T-helper 17 cell (primary cell): Measurements from ENCODE around the gene CHRNB4. TPM values are rescaled to one million over a fixed set of nuclear protein-coding genes. Genes with fewer than 3 reads are reported as not detected.

Source experiments
- ATAC-seq: fragments of 150-1000 bp; cut with Tn5 transposase; 2 replicates; pipeline ENCODE4 v1.10.0; 2021; ENCODE audit warnings: mild to moderate bottlenecking, moderate library complexity
- DNase-seq, 3 donors: peaks; one replicate each; pipeline versions ENCODE4 v3.0.0 to v3.0.0-alpha.2; 2020 to 2021
- H3K9me3 ChIP-seq: one replicate; pipeline ENCODE4 v1.7.0; 2013; ENCODE audit warnings: low read length, mild to moderate bottlenecking; ENCODE audit not compliant: control insufficient read depth, poor library complexity, severe bottlenecking
- H3K27ac Mint-ChIP-seq: one replicate; pipeline ENCODE4 v1.8.0; 2022; ENCODE audit warnings: mild to moderate bottlenecking, moderate library complexity, mixed read lengths
- H3K27me3 Mint-ChIP-seq: one replicate; pipeline ENCODE4 v1.8.0; 2022; ENCODE audit warnings: mixed read lengths
- H3K36me3 Mint-ChIP-seq: one replicate; pipeline ENCODE4 v1.8.0; 2022; ENCODE audit warnings: low read depth, mixed read lengths
- H3K4me1 Mint-ChIP-seq: one replicate; pipeline ENCODE4 v1.8.0; 2022; ENCODE audit warnings: mild to moderate bottlenecking, mixed read lengths
- H3K4me3 Mint-ChIP-seq: one replicate; pipeline ENCODE4 v1.8.0; 2022; ENCODE audit warnings: mild to moderate bottlenecking, moderate library complexity, mixed read lengths
- total RNA-seq, 4 donors: library from RNA in 2 of 4; stranded (reverse) in 2 of 4; gene quantifications; one replicate each; pipeline ENCODE4 v1.2.3 and lab custom pipeline; 2022 to 2026

Gene CHRNB4
- total RNA-seq, 2 donors from 2014 or later, result not detected

DNA sequence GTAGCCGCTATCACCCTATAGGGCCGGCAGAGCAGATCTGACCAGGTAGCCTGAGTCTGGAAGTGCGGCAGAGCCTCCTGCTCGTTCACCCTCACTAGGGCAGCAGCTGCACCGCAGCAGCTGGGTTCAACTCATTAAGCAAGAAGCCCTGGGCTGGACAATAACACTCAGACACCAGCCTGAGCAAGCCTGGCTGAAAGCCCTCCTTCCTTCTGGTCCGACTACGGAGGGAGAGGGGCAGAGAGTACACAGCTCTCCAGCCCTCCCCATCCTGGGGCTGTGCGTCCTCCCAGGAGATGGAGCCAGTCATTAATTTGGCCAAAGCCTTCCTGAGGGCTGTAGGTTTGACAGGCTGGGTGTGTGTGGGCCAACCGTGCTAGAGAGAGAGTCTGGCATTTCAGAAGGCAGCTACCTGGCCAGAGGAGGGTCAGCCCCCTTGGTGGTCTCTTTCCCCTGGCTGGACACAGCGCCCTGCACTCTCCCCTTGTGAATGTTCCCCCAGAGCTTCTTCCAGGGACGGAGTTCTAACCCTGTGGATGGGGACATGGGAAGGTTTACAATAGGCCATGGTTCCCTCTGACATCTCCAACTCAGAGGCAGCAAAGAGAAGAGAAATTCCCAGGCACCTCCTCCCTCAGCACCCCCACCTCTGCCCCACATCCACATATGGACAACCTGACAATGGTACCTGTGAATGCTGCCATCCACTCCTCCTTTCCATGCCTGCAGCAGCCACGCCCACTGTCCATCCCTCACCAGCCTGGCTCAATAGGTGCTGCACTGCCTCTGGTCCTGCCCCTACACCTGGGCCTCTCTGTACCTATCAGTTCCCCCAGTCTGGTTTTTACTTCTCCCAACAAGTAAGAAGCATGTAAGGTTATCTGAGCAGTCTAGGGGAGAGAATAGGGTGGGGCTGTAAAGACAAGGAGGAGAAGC is 6.5 kb downstream of the CHRNB4 start:
- no peak for ATAC-seq
- Mint-ChIP-seq H3K4me1 (peaks cover 3% of the 10 kb centered on the region), H3K36me3 (peaks cover 4% of the 10 kb centered on the region)

DNA sequence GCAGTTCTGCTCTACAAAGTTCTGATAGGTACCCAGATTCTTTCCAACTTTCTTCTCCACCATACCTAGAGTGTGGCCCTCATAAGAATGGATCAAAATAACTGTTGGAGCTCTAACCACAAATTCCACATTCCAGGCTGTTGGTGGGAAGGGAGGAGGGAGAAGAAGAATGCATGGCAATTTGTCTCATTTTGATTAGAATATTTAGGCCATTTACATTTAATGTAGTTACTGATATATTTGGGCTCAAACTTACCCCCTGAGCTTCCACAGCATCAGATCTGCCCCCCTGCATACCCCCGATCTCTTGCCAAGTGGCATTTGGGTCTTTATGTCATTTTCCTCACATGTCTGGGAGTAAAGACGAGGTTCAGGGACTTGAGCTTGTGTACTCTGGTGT is 7.7 kb downstream of the CHRNB4 start:
- no peak for ATAC-seq
- Mint-ChIP-seq H3K27ac (no peak overlapping the region), H3K4me3 (no peak overlapping the region), H3K27me3 (peaks cover 45% of the 10 kb centered on the region), H3K4me1 (peaks cover 3% of the 10 kb centered on the region), H3K36me3 (peaks cover 4% of the 10 kb centered on the region)
- DNase-seq, result no peak
- H3K9me3 ChIP-seq, result no peaks in the 10 kb centered on the region

More for the DNA sequence above, 6.5 kb downstream of the CHRNB4 start:
- peaks cover 41% of the 10 kb centered on the region for H3K27me3 Mint-ChIP-seq
- H3K4me3 Mint-ChIP-seq, result no peak overlapping the region
- H3K9me3 ChIP-seq, result no peaks in the 10 kb centered on the region
- no peak overlapping the region for H3K27ac Mint-ChIP-seq
- DNase-seq, result no peak

DNA sequence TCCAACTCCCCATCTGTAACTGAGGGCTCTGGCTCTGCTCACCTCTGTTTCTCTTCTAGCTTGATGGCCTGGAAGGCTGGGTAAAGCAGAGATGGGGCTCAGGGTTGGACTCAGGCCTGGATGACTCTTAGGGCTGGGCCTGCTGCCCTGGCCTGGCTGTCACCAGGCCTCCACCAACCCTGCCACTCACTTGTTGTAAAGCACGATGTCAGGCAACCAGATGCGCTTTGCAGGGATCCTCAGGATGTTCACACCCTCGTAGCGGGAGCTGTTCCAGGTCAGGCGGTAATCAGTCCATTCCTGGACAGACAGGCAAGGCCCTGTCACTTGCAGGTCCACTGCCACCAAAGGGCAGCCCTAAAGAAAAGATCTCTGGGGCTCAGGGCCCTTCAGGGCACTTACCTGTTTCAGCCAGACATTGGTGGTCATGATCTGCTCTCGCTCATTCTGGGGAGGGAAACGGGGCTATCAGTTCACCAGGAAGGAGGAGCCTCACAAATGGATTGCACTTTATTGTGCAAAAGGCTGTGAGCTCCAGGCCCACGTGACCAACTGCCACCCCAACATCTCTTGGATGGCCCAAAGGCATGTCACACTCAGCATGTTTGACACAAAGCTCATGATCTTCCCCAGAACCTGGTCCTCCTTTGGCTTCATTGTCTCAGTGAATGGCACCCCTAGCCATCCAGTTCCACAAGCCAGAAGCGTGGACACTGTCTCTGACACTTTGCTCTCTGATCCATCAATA is 9.9 kb downstream of the CHRNB4 start:
- DNase-seq (no peak), ATAC-seq (no peak)
- Mint-ChIP-seq H3K4me3 (no peak overlapping the region), H3K27me3 (peaks cover 49% of the 10 kb centered on the region), H3K4me1 (no peaks in the 10 kb centered on the region), H3K27ac (no peak overlapping the region), H3K36me3 (no peaks in the 10 kb centered on the region)
- no peaks in the 10 kb centered on the region for H3K9me3 ChIP-seq

DNA sequence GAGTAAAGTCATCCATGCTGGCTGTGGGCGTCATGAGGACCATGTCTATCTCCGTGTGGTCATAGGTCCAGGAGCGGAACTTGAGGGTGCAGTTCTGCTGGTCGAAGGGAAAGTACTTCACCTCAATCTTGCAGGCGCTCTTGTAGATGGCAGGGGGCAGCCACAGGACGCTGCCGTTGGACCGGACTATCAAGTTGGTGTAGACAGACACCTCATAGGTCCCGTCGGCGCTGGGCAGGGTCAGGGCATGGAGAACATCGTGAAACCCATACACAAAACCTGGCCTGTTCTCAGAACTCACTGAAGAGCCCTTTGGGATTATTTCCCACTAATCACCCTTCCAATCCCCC is 11.3 kb downstream of the CHRNB4 start:
- Mint-ChIP-seq H3K36me3 (no peaks in the 10 kb centered on the region), H3K27me3 (peaks cover 55% of the 10 kb centered on the region), H3K27ac (no peak overlapping the region), H3K4me3 (no peak overlapping the region), H3K4me1 (no peaks in the 10 kb centered on the region)
- ATAC-seq, result no peak
- no peak for DNase-seq
- H3K9me3 ChIP-seq, result no peaks in the 10 kb centered on the region

DNA sequence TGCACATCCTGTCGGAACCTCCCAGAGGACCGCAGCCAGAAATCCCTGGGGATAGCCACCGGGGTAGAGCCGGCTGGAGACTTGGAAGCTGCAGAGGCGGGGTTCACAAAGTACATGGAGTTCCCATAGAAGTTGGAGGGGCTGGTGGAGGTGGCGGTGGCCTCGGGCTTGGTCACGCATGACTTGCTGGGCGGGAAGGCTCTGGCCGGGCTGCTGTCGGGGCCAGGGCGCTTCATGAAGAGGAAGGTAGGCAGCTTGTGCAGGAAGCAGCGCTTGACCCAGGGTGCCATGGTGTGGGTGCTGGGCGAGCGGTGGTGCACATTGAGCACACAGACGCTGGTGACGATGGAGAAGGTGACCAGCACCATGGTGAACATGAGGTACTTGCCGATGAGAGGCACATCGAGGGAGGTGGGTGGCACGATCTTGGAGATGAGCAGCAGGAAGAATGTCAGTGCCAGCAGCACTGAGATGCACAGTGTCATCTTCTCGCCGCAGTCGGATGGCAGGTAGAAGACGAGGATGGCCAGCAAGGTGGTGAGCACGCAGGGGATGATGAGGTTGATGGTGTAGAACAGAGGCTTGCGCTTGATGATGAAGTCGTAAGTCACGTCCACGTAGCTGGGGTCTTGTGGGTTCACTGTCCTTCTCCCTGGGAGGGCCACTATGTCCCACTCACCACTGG is 11.8 kb downstream of the CHRNB4 start:
- no peak for DNase-seq

DNA sequence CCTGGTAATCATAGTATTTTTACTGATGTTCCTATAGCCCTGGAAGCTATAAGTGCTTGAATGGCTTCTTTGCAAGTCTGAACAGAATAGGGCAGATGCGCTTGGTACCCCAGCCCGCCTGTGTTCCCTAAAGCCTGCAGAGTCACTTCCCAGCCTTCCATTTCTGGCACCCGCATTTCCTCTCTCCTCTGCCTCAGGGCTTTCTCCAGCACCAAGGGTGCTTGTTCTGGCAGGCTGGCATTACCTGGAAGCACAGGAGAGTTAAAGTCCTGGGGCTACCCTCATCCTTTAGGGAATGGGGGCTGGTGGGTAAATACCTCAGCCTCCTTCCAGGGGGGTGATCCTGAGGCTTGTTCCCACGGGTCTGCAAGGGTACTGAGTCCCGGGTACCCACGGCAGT is 12.8 kb downstream of the CHRNB4 start:
- no peaks in the 10 kb centered on the region for H3K4me1 Mint-ChIP-seq
- peaks cover 3% of the 10 kb centered on the region for H3K36me3 Mint-ChIP-seq
- H3K27ac Mint-ChIP-seq, result no peak overlapping the region
- ATAC-seq, result no peak
- no peaks in the 10 kb centered on the region for H3K9me3 ChIP-seq
- no peak for DNase-seq
- peaks cover 69% of the 10 kb centered on the region for H3K27me3 Mint-ChIP-seq
- no peak overlapping the region for H3K4me3 Mint-ChIP-seq

More for the DNA sequence above, 11.8 kb downstream of the CHRNB4 start:
- no peak overlapping the region for H3K27ac Mint-ChIP-seq
- peaks cover 60% of the 10 kb centered on the region for H3K27me3 Mint-ChIP-seq
- no peaks in the 10 kb centered on the region for H3K4me1 Mint-ChIP-seq
- H3K4me3 Mint-ChIP-seq, result no peak overlapping the region
- no peaks in the 10 kb centered on the region for H3K9me3 ChIP-seq
- no peak for ATAC-seq
- H3K36me3 Mint-ChIP-seq, result peaks cover 2% of the 10 kb centered on the region

DNA sequence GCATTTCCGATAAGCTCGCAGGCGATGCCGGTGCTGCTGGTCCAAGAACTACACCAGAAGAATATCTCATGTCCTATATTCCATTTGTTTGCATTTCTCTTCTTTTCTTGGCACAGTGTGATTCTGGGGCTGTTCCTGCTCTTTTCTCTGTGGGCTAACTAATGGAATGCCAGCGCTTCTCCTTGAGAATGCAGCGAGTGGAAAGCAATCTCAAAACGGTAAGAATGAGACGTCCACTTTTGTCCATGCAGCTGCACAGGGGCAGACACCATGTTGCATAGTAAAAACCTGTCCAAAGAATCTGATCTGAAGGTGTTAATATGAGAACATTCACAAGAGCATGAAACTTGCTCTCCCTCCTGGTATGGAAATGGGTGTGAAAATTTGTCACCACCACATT is 13.7 kb downstream of the CHRNB4 start:
- no peaks in the 10 kb centered on the region for H3K9me3 ChIP-seq
- Mint-ChIP-seq H3K27ac (no peak overlapping the region), H3K27me3 (peaks cover 78% of the 10 kb centered on the region), H3K4me3 (no peak overlapping the region), H3K36me3 (peaks cover 3% of the 10 kb centered on the region), H3K4me1 (no peaks in the 10 kb centered on the region)
- ATAC-seq, result no peak
- no peak for DNase-seq

DNA sequence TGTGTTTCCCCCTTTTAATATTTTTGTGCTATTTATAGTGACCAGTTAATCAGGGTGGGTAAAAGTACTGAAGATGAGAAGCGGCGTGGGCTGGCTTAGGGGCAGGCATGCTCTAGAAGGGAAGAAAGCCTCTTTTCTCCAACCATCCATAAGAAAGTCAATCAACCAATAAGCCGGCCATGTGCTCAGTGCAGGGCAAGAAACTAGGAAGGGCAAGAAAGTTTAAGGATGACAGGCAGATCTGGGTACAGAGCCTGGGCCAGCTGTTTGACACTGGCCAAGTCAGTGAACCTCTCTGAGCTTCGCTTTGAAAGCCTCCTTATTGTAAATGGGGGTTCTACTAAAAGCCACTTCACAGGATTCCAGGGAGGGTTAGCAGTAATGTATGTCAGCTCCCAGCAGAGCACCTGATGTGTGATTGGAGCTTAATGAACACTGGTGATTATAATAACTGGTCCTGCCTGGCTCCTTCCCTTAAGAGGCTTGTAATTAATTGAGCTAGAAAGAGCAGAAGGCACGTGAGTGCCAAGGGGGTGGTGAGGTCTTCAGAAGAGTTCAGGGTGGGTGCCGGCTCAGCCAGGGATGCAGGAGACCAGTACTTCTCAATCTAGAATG is 14.5 kb downstream of the CHRNB4 start:
- peaks cover 3% of the 10 kb centered on the region for H3K4me1 Mint-ChIP-seq

DNA sequence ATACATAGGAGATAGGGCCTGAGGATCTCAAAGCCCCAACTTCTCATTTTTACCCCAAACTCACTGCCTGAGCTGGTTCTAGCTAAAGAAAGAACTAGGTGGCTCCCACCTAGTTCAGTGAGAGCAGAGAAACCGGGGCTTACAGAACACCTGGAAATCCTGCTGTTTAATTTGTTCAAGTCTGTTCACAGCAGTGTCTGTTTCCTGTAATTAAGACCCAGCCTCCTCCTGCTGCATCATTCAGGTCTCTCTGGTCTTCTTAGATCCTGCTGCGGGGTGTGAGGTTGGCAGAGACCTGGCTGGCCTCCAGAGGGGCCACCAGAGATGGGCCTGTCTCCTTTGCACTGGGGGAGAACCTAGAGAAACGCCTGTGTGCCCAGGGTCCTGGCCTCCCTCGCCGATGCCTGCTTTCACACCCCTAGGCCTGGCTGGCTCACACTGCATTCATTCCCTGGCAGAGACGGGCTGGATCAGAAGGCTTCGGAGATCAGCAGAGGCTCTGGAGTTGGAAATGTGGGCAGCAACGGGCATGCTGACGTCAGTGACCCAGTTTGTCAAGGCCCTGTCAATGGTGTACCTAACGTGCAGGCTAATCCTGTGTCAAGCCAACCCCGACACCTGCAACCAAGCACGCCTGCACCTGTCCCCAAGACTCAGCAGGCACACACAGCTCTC is 15.3 kb downstream of the CHRNB4 start:
- Mint-ChIP-seq H3K27ac (no peak overlapping the region), H3K27me3 (peaks cover 85% of the 10 kb centered on the region), H3K4me1 (peaks cover 3% of the 10 kb centered on the region), H3K4me3 (no peak overlapping the region), H3K36me3 (peaks cover 3% of the 10 kb centered on the region)
- DNase-seq (no peak), ATAC-seq (no peak)
- H3K9me3 ChIP-seq, result no peaks in the 10 kb centered on the region

More for the DNA sequence above, 14.5 kb downstream of the CHRNB4 start:
- Mint-ChIP-seq H3K27me3 (peaks cover 82% of the 10 kb centered on the region), H3K36me3 (peaks cover 3% of the 10 kb centered on the region), H3K27ac (no peak overlapping the region), H3K4me3 (no peak overlapping the region)
- ATAC-seq (no peak), DNase-seq (no peak)
- no peaks in the 10 kb centered on the region for H3K9me3 ChIP-seq

DNA sequence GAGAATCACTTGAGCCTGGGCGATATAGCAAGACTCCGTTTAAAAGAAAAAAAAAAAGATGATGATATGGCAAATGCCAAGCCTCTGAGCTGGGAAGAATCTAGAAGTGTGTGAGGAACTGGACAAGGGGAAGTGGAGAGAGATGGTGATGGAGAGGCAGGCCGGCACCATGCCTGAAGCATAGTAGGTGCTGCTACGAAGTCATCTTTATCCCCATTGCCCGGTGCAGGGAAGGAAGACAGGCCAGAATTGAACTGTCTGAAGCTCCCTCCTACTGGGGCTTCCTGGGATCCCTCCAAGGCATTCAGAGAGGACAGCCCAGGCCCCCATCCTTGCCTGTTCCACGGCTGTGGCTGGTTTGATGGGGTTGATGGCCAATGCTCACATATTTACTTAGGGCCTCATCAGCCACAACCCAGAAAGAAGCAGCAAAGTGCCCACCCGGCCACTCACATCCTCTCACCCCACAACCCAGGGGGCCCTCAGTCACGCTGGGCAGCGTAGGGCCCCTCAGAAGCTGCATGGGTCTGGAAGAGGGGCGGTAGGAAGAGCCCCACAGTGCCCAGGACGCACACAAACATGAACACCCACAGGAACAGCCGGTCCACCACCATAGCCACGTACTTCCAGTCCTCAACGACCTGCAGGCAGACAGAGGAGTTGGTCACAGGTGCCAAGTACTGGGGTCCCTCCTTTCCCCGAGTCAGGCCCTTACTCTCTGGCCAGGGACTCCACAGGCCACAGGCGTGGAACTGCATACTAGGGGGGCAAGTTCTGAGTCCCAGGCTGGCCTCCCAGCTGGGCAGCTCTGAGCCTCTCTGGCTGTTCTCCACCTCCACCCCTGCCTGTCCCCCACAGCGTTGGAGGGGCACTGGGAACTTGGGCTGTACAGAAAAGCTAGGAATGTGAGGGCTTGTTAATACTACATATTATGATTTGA is 16.1 kb downstream of the CHRNB4 start:
- no peaks in the 10 kb centered on the region for H3K9me3 ChIP-seq
- no peak for DNase-seq
- peaks cover 3% of the 10 kb centered on the region for H3K4me1 Mint-ChIP-seq
- H3K27me3 Mint-ChIP-seq, result peaks cover 85% of the 10 kb centered on the region
- peak overlapping the region; percentile 60 for H3K27ac Mint-ChIP-seq
- H3K36me3 Mint-ChIP-seq, result peaks cover 3% of the 10 kb centered on the region
- H3K4me3 Mint-ChIP-seq, result no peak overlapping the region
- no peak for ATAC-seq

DNA sequence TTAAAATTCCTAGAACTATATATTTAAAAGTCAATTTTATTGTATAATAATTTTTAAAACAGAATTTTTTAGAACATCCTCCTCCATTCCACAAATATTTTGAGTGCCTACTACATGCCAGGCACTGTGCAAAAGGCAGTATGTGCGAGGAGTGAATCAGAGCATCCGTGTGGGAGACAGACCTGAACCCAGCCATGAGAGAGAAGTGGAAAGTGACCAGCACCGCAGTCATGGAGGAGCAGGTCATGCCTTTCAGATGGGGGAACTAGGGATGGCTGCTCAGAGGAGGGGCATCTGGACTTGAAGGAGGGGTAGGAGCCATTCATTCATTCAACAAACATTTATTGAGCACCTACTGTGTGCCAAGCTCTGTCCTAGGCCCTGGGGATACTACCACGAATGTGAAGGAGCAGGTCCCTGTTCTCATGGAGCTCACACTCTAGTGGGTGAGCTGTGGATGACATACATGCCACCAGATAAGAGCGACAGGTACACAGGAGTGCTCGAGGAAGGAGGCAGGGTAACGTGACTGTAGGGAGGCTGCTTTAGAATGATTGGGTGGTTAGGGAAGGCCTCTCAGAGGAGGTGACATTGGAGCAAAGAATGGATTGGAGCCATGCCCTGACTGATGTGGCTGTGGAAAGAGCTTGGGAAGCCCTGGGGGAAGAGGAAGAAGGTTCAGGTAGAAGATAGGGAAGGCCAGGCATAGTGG is 17.1 kb downstream of the CHRNB4 start:
- H3K9me3 ChIP-seq, result no peaks in the 10 kb centered on the region
- ATAC-seq (no peak), DNase-seq (no peak)
- peaks cover 85% of the 10 kb centered on the region for H3K27me3 Mint-ChIP-seq
- H3K4me1 Mint-ChIP-seq, result peaks cover 3% of the 10 kb centered on the region
- peaks cover 3% of the 10 kb centered on the region for H3K36me3 Mint-ChIP-seq
- H3K4me3 Mint-ChIP-seq, result no peak overlapping the region
- H3K27ac Mint-ChIP-seq, result peak overlapping the region; percentile 60
